Measurements from ENCODE around the gene NES.

GRCh38 chr1:156696755-156697154 lies 19.5 kb upstream of the NES start:
- no peak for TF ChIP-seq CTCF (IDR thresholded peaks at IDR 0.05; ENCODE audit: poor library complexity)
- TF ChIP-seq EZH2phosphoT487 (IDR thresholded peaks at IDR 0.05; ENCODE audit: low read depth, severe bottlenecking, unreplicated experiment), result no peak
